HL-60 (cell line): ENCODE results near the gene SLC35G6.

Experiments
- POLR2AphosphoS5 ChIP-seq: IDR thresholded peaks from 2 replicates; pipeline ENCODE4 v1.6.1; 2012; ENCODE audit warnings: low read depth
- SPI1 ChIP-seq: IDR thresholded peaks from 2 replicates; pipeline ENCODE4 v1.6.1; 2012; ENCODE audit warnings: low read depth, mild to moderate bottlenecking, borderline replicate concordance
- TF ChIP-seq, protein P1 (sequence below): IDR thresholded peaks from one replicate; pipeline ENCODE4 v1.5.1; 2011; ENCODE audit warnings: low read length, control low read depth, inconsistent platforms; ENCODE audit not compliant: insufficient read depth

DNA sequence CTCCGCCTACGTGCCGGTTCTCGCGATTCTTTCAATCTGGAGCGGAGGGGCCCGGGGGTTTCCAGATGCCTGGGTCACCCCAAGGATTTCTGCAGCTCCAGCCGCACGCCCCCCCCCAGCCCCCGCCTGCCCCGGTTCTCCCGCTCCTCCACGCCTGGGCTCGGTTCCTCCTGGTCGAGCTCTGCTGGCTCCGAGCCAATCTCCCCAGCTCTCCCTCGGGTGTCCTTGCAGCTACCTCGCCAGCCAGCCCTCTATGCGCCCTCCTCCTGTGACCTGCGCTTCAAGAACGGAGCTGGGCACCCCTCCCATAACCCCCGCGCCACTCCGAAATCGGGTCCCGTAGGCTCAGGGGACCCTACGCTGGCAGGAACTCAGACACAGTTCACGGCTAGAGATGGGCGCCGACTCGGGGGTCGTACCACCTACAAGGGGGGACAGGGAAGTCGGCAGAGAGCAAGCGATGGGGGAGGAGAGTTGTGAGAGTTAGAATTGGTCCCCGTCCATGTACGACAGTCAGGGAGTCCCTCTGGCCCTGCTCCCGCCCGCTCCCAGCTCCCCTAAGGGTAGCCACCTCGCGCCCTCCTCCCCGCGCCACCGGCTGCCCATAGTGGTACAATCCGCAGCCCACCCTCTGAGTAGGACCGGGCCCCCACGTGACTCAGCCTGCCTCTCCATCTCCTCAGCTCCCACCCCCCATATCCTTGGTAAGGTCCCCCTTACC lies 41.0 kb upstream of the SLC35G6 start:
- TF ChIP-seq, protein P1, sequence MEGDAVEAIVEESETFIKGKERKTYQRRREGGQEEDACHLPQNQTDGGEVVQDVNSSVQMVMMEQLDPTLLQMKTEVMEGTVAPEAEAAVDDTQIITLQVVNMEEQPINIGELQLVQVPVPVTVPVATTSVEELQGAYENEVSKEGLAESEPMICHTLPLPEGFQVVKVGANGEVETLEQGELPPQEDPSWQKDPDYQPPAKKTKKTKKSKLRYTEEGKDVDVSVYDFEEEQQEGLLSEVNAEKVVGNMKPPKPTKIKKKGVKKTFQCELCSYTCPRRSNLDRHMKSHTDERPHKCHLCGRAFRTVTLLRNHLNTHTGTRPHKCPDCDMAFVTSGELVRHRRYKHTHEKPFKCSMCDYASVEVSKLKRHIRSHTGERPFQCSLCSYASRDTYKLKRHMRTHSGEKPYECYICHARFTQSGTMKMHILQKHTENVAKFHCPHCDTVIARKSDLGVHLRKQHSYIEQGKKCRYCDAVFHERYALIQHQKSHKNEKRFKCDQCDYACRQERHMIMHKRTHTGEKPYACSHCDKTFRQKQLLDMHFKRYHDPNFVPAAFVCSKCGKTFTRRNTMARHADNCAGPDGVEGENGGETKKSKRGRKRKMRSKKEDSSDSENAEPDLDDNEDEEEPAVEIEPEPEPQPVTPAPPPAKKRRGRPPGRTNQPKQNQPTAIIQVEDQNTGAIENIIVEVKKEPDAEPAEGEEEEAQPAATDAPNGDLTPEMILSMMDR, result no peak
- TF ChIP-seq POLR2AphosphoS5 (no peak), SPI1 (no peak)
